ENCODE data around the gene NTN1.

GRCh38 chr17:9007052-9007714 lies 14.1 kb upstream of the NTN1 start:
- TF ChIP-seq CTCF (IDR thresholded peaks at IDR 0.05) (no peak), EZH2 (IDR thresholded peaks at IDR 0.05) (peak; percentile 28)
